GM12864 (cell line): ENCODE measurements around the gene DPEP1.

Experiments used
- DNase-seq: peaks from one replicate; pipeline ENCODE4 v3.0.0-alpha.2; 2011; ENCODE audit warnings: low read depth
- H3K4me3 ChIP-seq: 2 replicates; pipeline ENCODE4 v1.5.1; 2011; ENCODE audit warnings: mild to moderate bottlenecking, low read depth, low read length, control low read depth
- TF ChIP-seq, protein P1 (sequence below): IDR thresholded peaks from 2 replicates; pipeline ENCODE4 v1.5.1; 2011; ENCODE audit warnings: low read depth, mild to moderate bottlenecking, moderate library complexity, low read length, control low read depth, inconsistent platforms; ENCODE audit errors: missing control alignments

Gene DPEP1

DNA sequence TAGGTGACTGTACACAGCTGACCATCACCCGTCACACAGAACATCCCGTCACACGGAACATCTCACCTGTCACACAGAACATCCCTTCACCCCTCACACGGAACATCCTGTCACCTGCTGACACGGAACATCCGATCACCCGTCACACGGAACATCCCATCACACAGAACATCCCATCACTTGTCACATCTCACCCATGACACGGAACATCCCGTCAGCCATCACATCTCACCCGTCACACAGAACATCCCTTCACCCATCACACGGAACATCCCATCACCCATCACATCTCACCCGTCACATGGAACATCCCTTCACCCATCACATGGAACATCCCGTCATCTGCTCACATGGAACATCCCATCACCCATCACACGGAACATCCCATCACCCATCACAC is 34.1 kb upstream of the DPEP1 start:
- no peak for DNase-seq
- H3K4me3 ChIP-seq: no peak overlapping the region
- TF ChIP-seq, protein P1, sequence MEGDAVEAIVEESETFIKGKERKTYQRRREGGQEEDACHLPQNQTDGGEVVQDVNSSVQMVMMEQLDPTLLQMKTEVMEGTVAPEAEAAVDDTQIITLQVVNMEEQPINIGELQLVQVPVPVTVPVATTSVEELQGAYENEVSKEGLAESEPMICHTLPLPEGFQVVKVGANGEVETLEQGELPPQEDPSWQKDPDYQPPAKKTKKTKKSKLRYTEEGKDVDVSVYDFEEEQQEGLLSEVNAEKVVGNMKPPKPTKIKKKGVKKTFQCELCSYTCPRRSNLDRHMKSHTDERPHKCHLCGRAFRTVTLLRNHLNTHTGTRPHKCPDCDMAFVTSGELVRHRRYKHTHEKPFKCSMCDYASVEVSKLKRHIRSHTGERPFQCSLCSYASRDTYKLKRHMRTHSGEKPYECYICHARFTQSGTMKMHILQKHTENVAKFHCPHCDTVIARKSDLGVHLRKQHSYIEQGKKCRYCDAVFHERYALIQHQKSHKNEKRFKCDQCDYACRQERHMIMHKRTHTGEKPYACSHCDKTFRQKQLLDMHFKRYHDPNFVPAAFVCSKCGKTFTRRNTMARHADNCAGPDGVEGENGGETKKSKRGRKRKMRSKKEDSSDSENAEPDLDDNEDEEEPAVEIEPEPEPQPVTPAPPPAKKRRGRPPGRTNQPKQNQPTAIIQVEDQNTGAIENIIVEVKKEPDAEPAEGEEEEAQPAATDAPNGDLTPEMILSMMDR: no peak

DNA sequence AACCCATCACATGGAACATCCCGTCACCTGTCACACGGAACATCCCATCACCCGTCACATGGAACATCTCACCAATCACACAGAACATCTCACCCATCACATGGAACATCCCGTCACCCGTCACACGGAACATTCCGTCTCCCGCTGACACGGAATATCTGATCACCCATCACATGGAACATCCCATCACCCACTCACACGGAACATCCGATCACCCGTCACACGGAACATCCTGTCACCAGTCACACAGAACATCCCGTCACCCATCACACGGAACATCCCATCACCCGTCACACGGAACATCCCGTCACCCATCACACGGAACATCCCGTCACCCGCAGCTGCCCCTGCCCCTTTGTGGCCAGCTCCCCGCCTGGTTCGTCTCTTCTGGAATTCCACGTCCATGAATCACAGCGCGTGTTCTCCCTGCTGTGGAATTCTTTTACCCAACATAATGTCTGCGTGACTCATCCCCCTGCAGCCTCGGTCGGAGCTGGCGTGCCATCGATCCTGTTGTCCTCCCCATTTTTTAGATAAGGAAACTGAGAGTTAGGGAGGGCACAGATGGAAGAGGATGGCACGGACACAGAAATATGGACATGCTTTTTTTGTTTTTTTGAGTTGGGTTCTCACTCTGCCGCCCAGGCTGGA is 32.3 kb upstream of the DPEP1 start:
- DNase-seq: no peak
- H3K4me3 ChIP-seq: no peak overlapping the region
- TF ChIP-seq, protein P1: no peak

DNA sequence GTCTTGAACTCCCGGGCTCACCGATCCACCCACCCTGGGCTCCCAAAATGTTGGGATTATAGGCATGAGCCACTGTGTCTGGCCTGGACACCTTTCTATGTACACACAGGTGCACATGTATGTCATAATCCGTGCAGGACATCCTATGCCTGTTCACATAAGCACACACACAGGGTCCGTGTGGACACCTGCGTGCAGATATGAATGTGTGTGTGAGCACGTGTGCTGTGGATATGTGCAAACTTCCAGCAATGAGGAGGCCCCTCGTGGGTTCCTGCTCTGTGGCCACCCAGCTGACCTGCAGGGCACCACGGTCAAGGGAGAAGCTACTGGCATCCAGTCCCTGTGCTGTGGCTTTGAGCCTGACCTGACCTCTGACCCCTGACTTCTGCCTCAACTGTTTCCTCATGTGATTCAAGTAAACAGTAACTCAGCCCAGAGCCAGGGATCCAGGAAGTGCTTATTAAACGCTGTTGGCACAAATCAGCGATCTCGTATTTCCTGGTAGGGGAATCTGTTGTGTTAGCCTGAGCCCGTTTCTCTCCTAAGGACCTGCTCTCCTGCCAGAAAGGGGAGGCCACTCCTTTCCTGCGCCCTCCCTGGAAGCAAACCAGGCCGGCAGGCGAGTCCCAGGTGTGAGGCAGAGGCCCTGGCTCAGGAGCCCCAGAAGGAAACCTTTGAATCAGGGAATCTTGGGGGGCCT is 31.4 kb upstream of the DPEP1 start:
- TF ChIP-seq, protein P1: no peak
- H3K4me3 ChIP-seq: no peak overlapping the region
- no peak for DNase-seq

DNA sequence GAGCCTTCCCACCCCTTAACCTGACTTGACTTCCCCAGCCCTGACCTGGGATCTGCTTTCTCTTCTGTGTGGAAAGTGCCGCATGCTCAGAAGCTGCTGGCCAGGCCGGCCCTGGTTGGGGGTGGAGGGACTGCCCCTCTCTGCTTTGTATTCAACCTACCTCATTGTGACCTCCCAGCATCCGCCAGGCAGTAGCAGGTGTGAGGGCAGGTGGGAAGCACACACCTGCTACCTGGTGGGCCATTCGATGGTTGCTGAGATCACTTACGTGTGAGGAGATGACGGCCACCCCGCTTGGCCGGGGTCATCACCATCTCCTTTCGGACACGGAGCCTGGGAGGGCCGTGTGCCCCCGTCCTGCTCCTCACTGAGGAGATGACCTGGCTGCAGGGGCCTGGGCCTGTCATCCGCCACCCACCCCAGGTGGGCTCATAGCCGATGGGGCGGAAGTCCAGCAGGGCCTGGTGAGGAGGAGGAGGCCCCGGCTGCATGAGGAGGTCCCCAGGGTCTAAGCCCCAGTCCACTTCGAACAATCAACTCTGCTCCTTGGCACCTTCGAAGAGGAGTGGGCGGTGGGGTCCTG is 30.7 kb upstream of the DPEP1 start:
- H3K4me3 ChIP-seq: no peak overlapping the region
- DNase-seq: no peak
- TF ChIP-seq, protein P1: no peak

DNA sequence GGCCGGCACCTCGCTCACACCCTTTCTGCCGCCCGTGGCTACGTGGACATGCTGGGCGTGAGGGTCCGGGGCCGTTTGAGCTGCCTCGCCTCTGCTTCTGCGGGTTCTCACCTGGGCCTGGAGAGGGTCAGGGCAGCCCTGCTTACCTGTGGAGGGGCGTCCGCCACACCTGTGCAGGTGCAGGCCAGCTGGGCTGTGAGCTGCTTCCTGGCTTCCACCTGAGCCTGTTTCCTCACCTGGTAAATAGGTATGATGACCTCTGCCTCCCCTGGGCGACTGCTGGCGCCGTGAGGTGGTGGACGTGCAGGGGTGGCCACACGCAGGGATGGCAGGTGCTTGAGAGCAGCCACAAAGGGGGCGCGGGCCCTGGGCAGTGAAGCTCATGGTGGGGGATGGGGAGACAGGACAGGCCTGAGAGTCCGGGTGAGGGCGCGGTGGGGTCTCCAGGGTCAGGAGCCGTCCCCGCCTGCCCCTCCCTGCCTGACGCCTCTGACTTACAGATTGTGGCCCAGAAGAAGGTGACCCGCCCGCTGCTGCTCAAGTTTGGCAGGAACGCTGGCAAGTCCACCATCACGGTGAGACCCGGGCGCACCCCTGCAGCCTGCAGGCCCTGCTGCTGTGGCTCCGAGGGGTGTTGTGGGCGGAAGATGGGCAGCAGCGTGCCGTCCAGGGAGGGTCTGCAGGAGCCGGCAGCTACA is 30.1 kb upstream of the DPEP1 start:
- H3K4me3 ChIP-seq: no peak overlapping the region
- DNase-seq: no peak
- TF ChIP-seq, protein P1: no peak

DNA sequence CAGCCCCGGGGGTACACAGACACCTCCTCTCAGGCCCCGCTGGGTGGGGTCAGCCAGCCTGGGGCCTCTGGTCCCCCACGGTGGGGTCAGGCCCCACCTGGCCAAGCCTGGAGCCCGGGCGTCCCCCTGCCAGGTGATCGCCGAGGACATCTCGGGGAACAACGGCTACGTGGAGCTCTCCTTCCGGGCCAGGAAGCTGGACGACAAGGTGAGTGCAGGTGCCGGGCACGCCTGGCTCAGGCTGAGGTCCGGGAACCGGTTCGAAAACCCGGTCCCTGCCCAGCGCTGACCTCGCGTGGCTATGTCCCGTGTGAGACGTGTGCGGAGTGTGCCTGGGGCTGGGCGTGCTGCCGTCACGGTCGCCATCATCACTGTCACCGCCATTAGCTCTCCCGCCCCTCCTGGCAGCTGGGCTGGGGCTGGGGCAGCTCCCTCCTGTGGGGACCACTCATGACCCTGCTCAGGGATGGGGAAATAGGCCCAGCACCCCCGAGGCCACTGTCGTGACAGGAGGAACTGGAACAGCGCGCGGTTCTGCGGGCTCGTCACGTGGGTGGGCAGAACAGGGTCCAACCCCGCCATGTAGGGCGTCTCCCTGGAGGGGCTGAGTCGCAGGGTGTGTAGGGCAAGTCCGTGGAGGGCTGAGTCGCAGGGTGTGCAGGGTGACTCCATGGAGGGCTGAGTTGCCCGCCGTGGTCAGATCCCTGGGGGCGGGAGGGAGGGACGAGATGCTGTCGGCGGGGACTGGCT is 29.4 kb upstream of the DPEP1 start:
- TF ChIP-seq, protein P1: no peak
- DNase-seq: no peak
- H3K4me3 ChIP-seq: no peak overlapping the region
